ENCODE data around the gene MPRIP.
A peak's percentile ranks its signal among the peaks of the same experiment; 100 is the strongest.
"Not testable (repeated sequence)": the region's sequence is repeated elsewhere in the genome, so short reads cannot be mapped to it uniquely, and the experiment has no call there.

Gene MPRIP

DNA sequence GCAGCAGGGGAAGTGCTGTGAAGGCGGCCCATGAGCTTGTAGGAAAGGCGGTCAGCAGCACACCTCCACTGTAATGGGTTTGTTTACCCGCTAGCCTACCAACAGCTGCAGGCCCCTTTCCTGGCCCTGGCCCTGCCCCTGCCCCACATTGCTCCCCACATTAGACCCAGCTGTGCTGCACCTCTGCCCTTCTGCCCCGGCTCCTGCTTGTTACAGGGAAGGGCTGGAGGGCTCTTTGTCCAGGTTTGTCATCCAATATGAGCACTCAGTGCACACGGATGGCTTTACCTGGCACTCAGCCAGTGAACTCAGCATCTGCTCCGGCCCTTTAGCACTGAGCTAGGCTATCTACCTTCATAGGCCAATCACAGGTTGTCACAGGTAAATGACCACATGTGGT lies 34.4 kb upstream of the MPRIP start:
- H3K9me3 Mint-ChIP-seq; H3K4me3 Mint-ChIP-seq; H3K36me3 Mint-ChIP-seq (ENCODE audit: low read depth); H3K4me1 Mint-ChIP-seq (ENCODE audit: low read depth); H3K27me3 Mint-ChIP-seq; H3K27ac Mint-ChIP-seq: not testable (repeated sequence)

- H3K4me1 Mint-ChIP-seq (ENCODE audit: low read depth); H3K4me3 Mint-ChIP-seq; H3K27ac Mint-ChIP-seq; H3K36me3 Mint-ChIP-seq (ENCODE audit: low read depth); H3K9me3 Mint-ChIP-seq; H3K27me3 Mint-ChIP-seq: not testable (repeated sequence)
These were observed 33.4 kb upstream of the MPRIP start for GRCh38 chr17:17008621-17009397.

DNA sequence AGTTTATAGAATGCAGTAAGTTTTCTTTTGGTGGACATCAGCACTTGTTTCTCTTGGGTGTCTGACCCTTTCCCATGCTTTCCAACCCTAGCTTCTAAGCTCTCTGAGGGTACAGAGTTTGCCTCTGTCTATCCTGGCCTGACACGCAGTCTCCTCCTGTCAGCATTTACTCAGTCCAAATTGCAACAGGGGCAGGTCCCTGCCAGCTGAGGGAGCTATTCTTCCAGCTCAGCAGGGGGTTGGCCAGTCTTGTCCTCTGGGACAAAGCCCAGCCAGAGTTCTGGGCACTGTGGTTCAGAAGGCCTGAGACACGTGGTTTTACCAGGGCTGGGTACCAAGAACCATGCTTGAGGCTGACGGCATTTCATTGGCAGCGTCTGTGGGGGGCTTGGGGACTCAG lies 32.3 kb upstream of the MPRIP start:
- H3K27me3 Mint-ChIP-seq; H3K36me3 Mint-ChIP-seq (ENCODE audit: low read depth); H3K9me3 Mint-ChIP-seq; H3K4me3 Mint-ChIP-seq; H3K4me1 Mint-ChIP-seq (ENCODE audit: low read depth); H3K27ac Mint-ChIP-seq: not testable (repeated sequence)

DNA sequence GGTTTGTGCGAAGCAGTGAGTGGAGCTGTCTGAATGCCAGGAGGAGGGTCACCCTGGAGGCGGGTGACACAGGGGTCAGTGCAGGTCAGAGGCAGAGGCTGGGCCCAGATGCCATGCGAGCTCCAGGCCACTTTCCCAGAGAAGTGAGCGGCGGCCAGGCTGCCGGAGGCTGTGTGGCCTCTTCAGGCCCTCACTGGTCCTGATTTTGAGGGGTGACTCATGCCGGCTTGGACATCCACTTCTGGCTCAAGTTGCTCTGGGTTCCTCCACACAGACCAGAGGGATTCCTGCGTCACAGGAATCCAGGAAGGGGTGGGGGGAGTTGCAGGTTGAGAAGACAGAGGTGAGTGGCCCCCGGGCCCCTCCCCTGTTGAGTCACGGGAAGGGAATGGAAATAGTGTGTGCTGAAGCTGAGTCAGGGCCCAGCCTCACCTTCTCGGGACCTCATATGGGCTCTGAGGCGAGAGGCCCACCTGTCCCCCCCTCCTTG lies 31.7 kb upstream of the MPRIP start:
- H3K36me3 Mint-ChIP-seq (ENCODE audit: low read depth); H3K9me3 Mint-ChIP-seq; H3K4me1 Mint-ChIP-seq (ENCODE audit: low read depth); H3K27me3 Mint-ChIP-seq; H3K4me3 Mint-ChIP-seq; H3K27ac Mint-ChIP-seq: not testable (repeated sequence)

DNA sequence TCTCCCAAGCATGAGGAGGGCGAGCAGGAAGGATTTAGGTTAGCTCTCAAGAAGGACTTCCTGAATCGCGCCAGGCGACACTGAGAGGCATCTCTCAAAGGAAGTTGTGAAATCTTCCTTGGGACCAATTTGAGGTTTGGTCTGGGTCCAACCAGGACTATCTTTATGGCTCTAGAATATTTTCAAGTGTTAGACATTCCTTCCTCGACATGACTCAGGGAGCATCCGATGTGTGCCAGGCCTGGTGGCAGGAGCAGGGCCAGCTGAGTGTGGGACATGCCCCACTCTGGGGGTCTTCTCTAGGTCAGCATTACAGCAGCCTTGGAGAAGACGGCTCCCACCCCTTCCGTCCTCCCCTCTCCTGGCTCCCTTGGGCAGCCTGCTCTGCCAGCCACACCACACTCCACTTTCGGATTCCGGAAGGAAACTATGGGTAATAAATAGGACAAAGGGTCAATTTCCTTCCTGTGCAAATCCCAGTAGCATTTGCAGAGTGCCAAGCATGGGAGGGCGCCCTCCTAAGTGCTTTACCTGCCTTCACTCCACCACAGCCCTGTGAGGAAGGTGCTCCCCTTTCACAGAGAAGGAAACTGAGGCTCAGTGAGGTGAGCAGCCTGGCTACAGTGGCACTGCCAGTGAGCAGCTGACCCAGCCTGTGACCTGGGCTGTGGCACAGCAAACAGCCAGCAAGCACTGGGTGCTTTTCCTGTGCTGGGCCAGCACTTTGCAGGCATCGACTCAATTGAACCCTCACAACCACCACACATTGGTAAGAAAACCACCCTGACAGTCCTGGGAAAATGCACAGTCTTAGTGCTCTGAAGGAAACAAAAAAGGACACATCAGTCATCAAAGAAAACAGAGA lies 31.0 kb upstream of the MPRIP start:
- not testable (repeated sequence) for H3K27me3 Mint-ChIP-seq; H3K9me3 Mint-ChIP-seq; H3K4me3 Mint-ChIP-seq; H3K36me3 Mint-ChIP-seq (ENCODE audit: low read depth); H3K27ac Mint-ChIP-seq
- peaks cover 15% of the 10 kb centered on the region for H3K4me1 Mint-ChIP-seq (ENCODE audit: low read depth)

- not testable (repeated sequence) for H3K27ac Mint-ChIP-seq; H3K9me3 Mint-ChIP-seq; H3K4me3 Mint-ChIP-seq; H3K36me3 Mint-ChIP-seq (ENCODE audit: low read depth); H3K27me3 Mint-ChIP-seq
- peaks cover 35% of the 10 kb centered on the region for H3K4me1 Mint-ChIP-seq (ENCODE audit: low read depth)
These were observed 28.2 kb upstream of the MPRIP start for GRCh38 chr17:17013828-17014747.

GRCh38 chr17:17014748-17015124 lies 27.5 kb upstream of the MPRIP start:
- H3K27ac Mint-ChIP-seq; H3K9me3 Mint-ChIP-seq; H3K4me3 Mint-ChIP-seq; H3K27me3 Mint-ChIP-seq; H3K36me3 Mint-ChIP-seq (ENCODE audit: low read depth): not testable (repeated sequence)
- H3K4me1 Mint-ChIP-seq (ENCODE audit: low read depth): peaks cover 35% of the 10 kb centered on the region

DNA sequence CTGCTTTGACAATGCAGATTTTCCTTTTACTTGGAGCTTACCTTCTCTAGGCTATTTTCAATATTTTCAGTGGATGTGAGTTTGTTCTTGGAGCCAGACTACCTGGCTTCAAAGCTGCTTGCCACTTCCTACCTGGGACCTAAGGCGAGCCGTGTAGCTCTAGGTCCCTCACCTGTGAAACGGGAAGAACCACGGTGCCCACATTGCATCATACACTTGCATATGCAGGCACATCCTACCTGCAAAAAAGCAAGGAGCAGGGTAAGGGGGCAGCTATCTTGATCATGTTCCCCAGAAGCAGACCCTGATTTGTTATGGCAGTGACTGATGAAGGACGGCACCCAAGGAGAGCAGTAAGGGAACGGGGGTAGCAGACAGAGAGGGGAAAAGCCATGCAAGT lies 27.0 kb upstream of the MPRIP start:
- H3K4me3 Mint-ChIP-seq: no peak overlapping the region
- H3K36me3 Mint-ChIP-seq (ENCODE audit: low read depth): no peaks in the 10 kb centered on the region
- no peak overlapping the region for H3K27ac Mint-ChIP-seq
- H3K9me3 Mint-ChIP-seq: no peaks in the 10 kb centered on the region
- peaks cover 35% of the 10 kb centered on the region for H3K4me1 Mint-ChIP-seq (ENCODE audit: low read depth)
- H3K27me3 Mint-ChIP-seq: no peaks in the 10 kb centered on the region

DNA sequence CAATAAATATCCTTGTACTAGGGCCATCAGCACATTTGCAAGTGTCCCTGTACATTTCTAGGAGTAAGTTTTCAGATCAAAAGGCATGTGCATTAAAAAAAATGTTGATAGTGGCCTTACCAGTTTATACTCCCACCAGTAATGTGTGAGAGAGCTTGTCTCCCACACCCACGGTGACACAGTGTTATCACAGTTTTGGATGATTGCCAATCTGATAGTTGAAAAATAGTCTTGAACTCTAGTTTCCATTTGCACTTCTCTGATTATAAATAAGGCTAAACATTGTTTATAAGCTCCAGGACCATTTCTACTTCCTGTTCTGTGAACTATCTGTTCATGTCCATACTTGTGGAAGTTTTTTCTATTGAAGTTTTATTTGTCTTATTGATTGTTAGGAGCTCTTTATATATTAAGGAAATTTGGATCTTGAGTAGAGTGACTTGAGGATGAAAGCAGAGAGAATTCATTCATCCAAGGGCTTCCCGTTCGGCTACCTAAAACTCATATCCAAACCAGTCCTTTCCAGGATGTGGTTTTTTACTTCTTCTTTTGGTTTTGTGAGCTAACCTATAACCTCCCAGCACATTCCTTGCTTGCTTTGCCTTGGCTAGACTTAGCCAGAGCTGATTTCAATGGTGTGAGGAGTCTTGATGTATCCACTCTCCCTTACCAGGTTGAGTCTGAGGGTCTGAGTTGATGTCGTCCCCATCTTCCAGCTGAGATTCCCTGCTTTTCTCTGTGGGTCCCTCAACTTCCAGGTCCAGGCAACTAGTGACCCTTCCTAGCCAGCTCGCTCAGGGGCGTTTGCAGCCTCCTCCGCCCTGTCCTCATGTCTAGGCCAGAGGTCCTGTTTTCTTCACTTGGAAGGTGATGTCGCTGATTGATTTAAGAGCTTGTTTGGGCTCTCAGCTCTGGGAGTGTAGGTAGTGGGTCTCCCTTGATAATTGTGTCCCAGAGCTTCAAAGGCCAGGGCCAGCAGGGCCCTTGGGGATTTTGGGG lies 25.8 kb upstream of the MPRIP start:
- not testable (repeated sequence) for H3K9me3 Mint-ChIP-seq; H3K4me3 Mint-ChIP-seq; H3K36me3 Mint-ChIP-seq (ENCODE audit: low read depth); H3K27me3 Mint-ChIP-seq
- Mint-ChIP-seq H3K27ac (peak overlapping the region; percentile 12), H3K4me1 (ENCODE audit: low read depth) (peaks cover 35% of the 10 kb centered on the region)

DNA sequence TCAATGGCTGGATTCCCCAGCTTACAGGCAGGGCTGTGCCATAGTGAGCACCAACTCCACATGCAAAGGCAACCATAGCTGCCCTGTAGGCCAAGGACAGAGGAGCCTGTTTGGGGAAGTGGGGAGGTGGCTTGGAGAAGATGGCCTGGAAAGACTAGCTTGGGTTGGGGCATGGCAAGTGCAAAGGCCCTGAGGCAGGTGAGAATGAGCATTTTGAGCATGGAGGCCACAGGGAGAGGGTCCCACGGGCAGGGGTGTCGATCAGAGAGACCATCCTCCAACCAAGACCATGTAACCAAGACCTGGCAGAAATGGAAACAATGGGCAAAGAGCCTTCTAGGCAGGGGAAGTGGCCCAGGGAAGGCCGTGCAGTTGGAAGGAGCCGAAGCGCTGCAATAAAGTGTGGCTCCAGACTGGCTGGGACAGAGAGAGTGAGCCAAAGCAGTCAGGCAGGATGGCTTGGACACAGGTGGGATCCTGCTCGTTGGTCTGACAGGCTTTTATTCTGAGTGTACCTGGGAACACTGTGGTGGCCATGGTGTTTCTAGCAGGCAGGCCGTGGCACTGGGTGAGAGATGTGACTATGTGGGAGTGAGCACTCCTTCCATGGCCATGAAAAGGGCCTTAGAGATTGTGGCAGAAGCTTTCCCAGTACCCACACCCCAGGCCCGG lies 24.8 kb upstream of the MPRIP start:
- no peaks in the 10 kb centered on the region for H3K27me3 Mint-ChIP-seq
- no peak overlapping the region for H3K27ac Mint-ChIP-seq
- H3K4me3 Mint-ChIP-seq: no peak overlapping the region
- H3K9me3 Mint-ChIP-seq: no peaks in the 10 kb centered on the region
- peaks cover 35% of the 10 kb centered on the region for H3K4me1 Mint-ChIP-seq (ENCODE audit: low read depth)
- H3K36me3 Mint-ChIP-seq (ENCODE audit: low read depth): no peaks in the 10 kb centered on the region

DNA sequence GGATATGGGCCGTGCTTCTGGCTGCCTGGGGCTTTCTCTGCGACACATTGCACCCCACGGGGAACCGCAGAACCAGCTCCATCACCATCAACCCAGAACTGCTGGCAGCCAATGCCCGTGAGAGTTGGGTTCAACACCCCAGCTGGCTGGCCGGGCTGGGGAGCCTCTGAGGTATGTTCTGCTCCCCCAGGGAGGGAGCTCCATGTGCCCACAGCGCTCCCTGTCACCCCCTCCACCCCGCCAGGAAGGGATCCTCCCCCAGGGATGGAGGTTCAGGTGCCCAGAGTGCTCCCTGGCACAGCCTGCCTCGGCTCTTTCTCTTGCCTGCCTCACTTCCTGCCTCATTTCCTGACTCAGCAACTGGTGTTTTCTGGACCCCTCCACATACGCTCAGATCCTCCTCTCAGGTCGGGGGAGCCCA lies 24.2 kb upstream of the MPRIP start:
- Mint-ChIP-seq H3K36me3 (ENCODE audit: low read depth) (no peaks in the 10 kb centered on the region), H3K4me1 (ENCODE audit: low read depth) (peaks cover 35% of the 10 kb centered on the region), H3K4me3 (no peak overlapping the region), H3K27me3 (no peaks in the 10 kb centered on the region), H3K9me3 (no peaks in the 10 kb centered on the region), H3K27ac (peak overlapping the region; percentile 39)

DNA sequence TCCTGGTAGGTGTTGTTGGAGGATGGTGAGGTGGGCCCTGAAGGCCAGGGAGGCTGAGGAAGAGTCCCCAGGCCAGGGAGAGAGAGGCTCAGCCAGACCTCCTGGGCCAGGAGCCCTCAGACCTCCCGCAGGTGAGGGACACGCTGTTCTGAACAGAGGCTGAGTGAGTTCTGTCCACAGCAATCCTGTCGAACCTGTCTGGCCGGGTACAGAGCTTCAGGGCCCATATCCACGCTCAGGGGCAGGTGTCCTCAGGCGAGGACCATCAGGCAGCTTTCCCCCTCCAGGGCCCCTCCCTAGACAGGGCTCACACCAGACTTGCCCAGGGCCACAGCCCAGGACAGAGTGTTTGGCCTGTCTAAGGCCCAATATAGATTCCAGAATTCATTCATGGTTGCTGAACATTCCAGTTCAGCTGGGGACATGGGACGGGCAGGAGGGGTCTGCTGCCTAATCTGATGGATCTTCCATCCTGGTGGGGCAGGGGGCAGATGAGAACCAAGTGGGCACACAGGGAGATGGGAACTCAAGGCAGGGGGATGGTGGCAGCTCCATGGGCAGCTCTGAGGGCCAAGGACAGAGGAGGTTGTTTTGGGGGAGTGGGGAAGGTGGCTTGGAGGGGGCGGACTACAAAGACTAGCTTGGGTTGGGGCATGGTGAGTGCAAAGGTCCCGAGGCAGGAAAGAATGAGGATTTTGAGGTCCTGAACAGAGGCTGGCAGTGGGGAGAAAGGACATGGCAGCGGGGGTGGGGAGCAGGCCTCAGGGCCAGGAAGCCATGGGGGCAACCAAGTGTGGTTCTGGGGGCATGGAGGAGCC lies 23.4 kb upstream of the MPRIP start:
- Mint-ChIP-seq H3K4me3 (no peak overlapping the region), H3K36me3 (ENCODE audit: low read depth) (no peaks in the 10 kb centered on the region), H3K27me3 (no peaks in the 10 kb centered on the region), H3K9me3 (no peaks in the 10 kb centered on the region), H3K27ac (peak overlapping the region; percentile 39), H3K4me1 (ENCODE audit: low read depth) (peaks cover 35% of the 10 kb centered on the region)

GRCh38 chr17:17019430-17019762 lies 22.9 kb upstream of the MPRIP start:
- no peaks in the 10 kb centered on the region for H3K36me3 Mint-ChIP-seq (ENCODE audit: low read depth)
- no peak overlapping the region for H3K27ac Mint-ChIP-seq
- no peak overlapping the region for H3K4me3 Mint-ChIP-seq
- no peaks in the 10 kb centered on the region for H3K27me3 Mint-ChIP-seq
- H3K4me1 Mint-ChIP-seq (ENCODE audit: low read depth): peaks cover 35% of the 10 kb centered on the region
- no peaks in the 10 kb centered on the region for H3K9me3 Mint-ChIP-seq
